ENCODE results near the gene COX8A. TPM values are rescaled to one million over a fixed set of nuclear protein-coding genes. Genes with fewer than 3 reads are reported as not detected.

COX8A gene
- total and polyA plus RNA-seq, 2 of the 8 experiments (the other 6 are each of a cell fraction or from before 2014, with no cell fraction given): 365 to 1,720 TPM

DNA sequence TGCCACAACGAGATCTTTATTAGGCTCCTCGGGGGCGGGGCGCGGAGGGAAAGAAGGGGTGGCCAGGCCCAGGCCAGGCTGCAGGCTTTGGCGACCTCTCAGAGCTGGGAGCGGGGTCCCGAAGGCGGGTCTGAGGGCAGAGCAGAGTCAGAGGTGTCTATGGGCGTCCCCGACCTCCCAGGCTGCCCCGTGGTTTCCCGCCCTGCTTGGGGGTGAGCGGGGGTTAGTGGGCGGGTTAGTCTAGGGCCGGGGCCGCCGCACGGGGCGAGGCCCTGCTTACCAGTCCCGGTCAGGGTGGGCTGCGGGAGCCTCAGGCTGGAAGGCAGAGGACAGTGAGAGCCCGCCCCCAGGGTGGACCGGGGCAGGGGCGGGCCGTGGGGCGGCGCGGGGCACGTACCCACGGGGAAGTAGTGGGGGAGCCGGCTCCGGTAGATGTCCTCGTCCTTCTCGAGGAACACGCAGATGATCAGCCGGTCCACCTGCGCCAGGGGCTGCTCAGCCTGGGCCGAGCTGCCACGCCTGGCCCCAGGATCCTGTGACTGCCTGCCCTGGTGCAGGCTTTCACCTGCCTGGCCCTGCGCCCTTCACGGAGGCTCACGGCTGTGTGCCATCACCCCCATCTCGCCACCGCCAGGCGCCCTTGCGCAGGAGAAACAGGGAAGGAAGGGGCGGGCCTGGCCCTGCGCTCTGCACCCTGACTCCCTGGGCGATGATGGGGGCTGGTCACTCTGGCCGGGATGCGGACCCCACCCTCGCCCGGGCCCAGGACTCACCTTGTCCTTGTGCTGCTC lies 24.3 kb downstream of the COX8A start (continued):
- TF ChIP-seq, protein P1, sequence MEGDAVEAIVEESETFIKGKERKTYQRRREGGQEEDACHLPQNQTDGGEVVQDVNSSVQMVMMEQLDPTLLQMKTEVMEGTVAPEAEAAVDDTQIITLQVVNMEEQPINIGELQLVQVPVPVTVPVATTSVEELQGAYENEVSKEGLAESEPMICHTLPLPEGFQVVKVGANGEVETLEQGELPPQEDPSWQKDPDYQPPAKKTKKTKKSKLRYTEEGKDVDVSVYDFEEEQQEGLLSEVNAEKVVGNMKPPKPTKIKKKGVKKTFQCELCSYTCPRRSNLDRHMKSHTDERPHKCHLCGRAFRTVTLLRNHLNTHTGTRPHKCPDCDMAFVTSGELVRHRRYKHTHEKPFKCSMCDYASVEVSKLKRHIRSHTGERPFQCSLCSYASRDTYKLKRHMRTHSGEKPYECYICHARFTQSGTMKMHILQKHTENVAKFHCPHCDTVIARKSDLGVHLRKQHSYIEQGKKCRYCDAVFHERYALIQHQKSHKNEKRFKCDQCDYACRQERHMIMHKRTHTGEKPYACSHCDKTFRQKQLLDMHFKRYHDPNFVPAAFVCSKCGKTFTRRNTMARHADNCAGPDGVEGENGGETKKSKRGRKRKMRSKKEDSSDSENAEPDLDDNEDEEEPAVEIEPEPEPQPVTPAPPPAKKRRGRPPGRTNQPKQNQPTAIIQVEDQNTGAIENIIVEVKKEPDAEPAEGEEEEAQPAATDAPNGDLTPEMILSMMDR (IDR thresholded peaks at IDR 0.05; ENCODE audit: control extremely low read depth in 1 of 3, insufficient read depth in 1 of 3, low read depth in 1 of 3, low read length in 3 of 3): peak in 1 of 3 experiments; percentile 34; a peak in 2 of 4 replicates
- TF ChIP-seq GABPA (IDR thresholded peaks at IDR 0.05; ENCODE audit: borderline replicate concordance, insufficient read depth, low read length): peak; percentile 36; the same call in 1 of the 2 replicates
- TF ChIP-seq, protein P2, sequence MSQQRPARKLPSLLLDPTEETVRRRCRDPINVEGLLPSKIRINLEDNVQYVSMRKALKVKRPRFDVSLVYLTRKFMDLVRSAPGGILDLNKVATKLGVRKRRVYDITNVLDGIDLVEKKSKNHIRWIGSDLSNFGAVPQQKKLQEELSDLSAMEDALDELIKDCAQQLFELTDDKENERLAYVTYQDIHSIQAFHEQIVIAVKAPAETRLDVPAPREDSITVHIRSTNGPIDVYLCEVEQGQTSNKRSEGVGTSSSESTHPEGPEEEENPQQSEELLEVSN (IDR thresholded peaks at IDR 0.05): peak; percentile 32; the same call in 1 of the 2 replicates
